Measurements from ENCODE around the gene LIPG. TPM values are rescaled to one million over a fixed set of nuclear protein-coding genes. Genes with fewer than 3 reads are reported as not detected.
"Not testable (repeated sequence)": the region's sequence is repeated elsewhere in the genome, so short reads cannot be mapped to it uniquely, and the experiment has no call there.

Gene LIPG
- total RNA-seq, 1 donor from 2014 or later: 10.2 TPM

DNA sequence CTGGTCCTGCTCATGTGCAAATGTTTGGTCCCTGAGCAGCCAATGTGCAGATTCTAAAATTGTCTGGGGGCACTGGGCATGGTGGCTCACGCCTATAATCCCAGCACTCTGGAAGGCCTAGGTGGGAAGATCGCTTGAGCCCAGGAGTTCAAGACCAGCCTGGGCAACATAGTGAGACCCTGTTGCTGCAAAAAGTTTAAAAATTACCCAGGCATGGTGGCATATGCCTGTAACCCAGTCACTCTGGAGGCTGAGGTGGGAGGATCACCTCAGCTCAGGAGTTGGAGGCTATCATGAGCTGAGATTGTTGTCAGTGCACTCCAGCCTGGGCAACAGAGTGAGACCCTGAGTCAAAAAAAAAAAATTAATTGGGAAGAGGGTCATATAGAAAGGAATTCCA is 5.1 kb downstream of the LIPG start:
- Histone ChIP-seq H3K9me3 (no peaks in the 10 kb centered on the region), H3K4me3 (no peak overlapping the region), H3K4me1 (peaks cover 6% of the 10 kb centered on the region), H3K27ac (no peak overlapping the region), H3K36me3 (no peaks in the 10 kb centered on the region), H3K27me3 (peaks cover 14% of the 10 kb centered on the region)
- ATAC-seq (no peak), DNase-seq (no peak)
- intact Hi-C loops (cut with DNase I): loop anchor here (10.0 kb wide), 1 partner anchor 198 kb away; no protein-coding TSS in a partner anchor
- TF ChIP-seq, protein P1, sequence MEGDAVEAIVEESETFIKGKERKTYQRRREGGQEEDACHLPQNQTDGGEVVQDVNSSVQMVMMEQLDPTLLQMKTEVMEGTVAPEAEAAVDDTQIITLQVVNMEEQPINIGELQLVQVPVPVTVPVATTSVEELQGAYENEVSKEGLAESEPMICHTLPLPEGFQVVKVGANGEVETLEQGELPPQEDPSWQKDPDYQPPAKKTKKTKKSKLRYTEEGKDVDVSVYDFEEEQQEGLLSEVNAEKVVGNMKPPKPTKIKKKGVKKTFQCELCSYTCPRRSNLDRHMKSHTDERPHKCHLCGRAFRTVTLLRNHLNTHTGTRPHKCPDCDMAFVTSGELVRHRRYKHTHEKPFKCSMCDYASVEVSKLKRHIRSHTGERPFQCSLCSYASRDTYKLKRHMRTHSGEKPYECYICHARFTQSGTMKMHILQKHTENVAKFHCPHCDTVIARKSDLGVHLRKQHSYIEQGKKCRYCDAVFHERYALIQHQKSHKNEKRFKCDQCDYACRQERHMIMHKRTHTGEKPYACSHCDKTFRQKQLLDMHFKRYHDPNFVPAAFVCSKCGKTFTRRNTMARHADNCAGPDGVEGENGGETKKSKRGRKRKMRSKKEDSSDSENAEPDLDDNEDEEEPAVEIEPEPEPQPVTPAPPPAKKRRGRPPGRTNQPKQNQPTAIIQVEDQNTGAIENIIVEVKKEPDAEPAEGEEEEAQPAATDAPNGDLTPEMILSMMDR (IDR thresholded peaks at IDR 0.05): no peak

DNA sequence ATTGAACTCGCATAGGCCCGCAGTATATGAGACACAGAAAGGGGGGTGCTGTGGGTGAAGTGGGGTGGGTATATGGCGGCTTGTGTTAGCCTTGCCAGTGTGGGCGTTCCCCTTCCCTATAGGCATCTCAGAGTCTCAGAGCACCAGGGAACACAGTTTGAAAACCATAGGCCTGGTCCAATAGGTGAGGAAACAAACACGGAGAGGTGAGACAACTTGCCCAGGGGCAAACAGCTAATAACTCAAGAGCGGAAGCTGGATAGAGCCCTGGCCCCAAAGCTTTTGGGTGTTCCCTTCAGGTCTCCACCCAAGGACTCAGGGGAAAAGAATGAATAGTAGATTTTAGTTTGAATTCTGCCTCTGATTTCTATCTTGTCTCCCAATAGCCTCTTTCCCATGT is 7.9 kb downstream of the LIPG start:
- no peak overlapping the region for H3K27ac ChIP-seq
- intact Hi-C loops (cut with DNase I): loop anchor here (10.0 kb wide), 1 partner anchor 195 kb away; no protein-coding TSS in a partner anchor
- no peaks in the 10 kb centered on the region for H3K9me3 ChIP-seq
- peaks cover 2% of the 10 kb centered on the region for H3K27me3 ChIP-seq
- no peaks in the 10 kb centered on the region for H3K36me3 ChIP-seq
- no peak overlapping the region for H3K4me3 ChIP-seq
- no peak for ATAC-seq
- TF ChIP-seq, protein P1 (IDR thresholded peaks at IDR 0.05): no peak
- H3K4me1 ChIP-seq: no peaks in the 10 kb centered on the region
- DNase-seq: no peak

DNA sequence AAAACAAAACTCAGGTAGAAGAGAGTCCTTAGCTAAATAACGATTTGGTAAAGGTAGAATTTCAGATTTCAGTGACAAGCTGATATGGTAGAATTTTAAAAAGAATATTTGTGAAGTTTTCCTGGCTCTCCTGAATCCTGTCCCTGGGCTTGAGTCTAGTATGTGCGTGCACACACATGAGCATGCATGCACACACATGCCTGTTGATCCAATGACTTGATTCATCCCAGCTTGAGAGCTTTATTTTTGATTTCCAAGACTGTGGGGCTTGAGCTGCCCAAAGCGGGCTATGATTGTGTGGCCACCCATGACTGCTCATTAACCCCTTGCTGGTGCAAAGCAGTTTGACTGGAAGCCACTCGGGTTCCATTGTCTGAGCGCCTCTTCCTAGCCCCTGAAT is 9.0 kb downstream of the LIPG start:
- Histone ChIP-seq H3K9me3 (no peaks in the 10 kb centered on the region), H3K4me1 (no peaks in the 10 kb centered on the region), H3K36me3 (no peaks in the 10 kb centered on the region), H3K27ac (no peak overlapping the region), H3K27me3 (no peaks in the 10 kb centered on the region), H3K4me3 (no peak overlapping the region)
- ATAC-seq (no peak), DNase-seq (no peak)
- TF ChIP-seq, protein P1 (IDR thresholded peaks at IDR 0.05): no peak
- intact Hi-C loops (cut with DNase I): no loop called here

DNA sequence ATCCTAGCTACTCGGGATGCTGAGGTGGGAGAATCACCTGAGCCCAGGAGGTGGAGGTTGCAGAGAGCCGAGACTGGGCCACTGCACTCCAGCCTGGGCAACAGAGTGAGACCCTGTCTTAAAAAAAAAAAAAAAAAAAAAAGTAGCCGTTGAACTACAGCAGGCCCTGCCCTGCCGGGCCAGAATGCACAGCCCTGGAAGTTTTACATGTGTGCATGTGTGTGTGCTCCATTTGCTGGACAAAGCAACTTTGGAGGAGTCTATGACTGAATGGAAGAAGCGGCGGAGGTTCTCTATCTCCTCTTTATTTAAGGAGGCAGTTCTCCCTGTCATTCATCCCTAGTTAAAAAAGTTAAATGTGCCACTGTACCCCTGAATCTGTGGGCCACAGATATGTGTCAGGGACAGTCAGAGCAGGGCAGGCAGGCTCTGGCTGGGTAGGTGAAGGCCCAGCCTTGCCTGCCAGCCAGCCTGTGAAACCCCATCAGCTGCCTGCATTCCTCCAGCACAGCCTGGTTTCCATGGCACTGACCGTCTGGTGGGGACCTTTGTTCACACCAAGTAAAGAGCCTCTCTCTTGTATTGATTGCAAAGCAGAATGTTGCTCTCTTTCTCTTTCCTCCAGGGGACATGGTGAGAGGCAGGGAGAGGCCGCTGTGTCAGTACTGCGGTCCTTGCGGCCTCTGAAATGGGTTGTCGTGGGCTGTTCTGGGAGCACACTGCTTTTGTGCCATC is 10.9 kb downstream of the LIPG start:
- ATAC-seq (no peak), DNase-seq (no peak)
- no peaks in the 10 kb centered on the region for H3K27me3 ChIP-seq
- no peak overlapping the region for H3K4me3 ChIP-seq
- TF ChIP-seq, protein P1 (IDR thresholded peaks at IDR 0.05): no peak
- H3K4me1 ChIP-seq: no peaks in the 10 kb centered on the region
- H3K27ac ChIP-seq: no peak overlapping the region
- H3K9me3 ChIP-seq: no peaks in the 10 kb centered on the region
- intact Hi-C loops (cut with DNase I): no loop called here
- no peaks in the 10 kb centered on the region for H3K36me3 ChIP-seq

DNA sequence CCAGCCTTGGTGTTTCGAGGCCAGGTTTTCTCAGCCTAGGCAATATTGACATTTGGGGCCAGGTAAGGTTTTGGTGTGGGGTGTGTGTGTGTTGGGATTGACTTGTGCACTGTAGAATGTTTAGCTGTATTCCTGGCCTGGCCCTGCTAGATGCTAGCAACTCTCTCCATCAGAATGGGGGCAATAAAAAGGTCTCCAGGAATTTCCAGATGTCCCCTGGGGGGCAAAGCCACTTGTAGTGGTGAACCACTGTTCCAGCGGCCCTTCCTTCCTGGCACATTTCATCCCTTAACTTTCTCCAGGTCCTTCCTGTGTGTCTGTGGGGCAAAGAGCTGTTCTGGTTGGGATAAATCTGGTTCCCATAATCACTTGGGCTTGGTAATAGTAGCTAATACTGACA is 12.0 kb downstream of the LIPG start:
- TF ChIP-seq, protein P1 (IDR thresholded peaks at IDR 0.05): no peak
- Histone ChIP-seq H3K4me1 (no peaks in the 10 kb centered on the region), H3K27ac (no peak overlapping the region), H3K27me3 (no peaks in the 10 kb centered on the region), H3K4me3 (no peak overlapping the region), H3K36me3 (no peaks in the 10 kb centered on the region), H3K9me3 (no peaks in the 10 kb centered on the region)
- intact Hi-C loops (cut with DNase I): no loop called here
- DNase-seq (no peak), ATAC-seq (no peak)

DNA sequence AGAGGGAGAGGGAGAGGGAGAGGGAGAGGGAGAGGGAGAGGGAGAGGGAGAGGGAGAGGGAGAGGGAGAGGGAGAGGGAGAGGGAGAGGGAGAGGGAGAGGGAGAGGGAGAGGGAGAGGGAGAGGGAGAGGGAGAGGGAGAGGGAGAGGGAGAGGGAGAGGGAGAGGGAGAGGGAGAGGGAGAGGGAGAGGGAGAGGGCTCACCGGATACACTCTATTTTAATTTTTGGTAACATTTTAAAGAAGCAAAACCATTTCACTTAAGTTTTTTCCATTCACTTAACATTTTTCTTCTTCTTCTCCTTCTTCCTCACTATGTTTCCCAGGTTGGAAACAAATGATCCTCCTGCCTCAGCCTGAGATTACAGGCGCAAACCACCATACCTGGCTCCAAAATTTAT is 17.2 kb downstream of the LIPG start:
- H3K4me3 ChIP-seq; H3K9me3 ChIP-seq; H3K4me1 ChIP-seq; ATAC-seq; H3K36me3 ChIP-seq; DNase-seq; H3K27ac ChIP-seq; H3K27me3 ChIP-seq; intact Hi-C loops (cut with DNase I): not testable (repeated sequence)

DNA sequence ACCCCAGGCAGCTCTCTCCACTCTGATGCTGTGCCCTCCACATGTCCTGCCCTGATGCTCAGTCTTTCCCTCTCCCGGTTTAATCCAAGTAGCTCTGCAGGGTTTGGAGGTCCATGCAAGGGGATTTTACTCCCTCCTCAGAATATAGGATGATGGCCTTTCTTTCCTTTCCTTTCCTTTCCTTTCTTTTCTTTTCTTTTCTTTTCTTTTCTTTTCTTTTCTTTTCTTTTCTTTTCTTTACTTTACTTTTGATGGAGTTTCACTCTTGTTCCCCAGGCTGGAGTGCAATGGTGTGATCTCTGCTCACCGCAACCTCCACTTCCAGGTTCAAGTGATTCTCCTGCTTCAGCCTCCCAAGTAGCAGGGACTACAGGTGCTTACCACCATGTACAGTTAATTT is 17.7 kb downstream of the LIPG start:
- H3K27me3 ChIP-seq; intact Hi-C loops (cut with DNase I); H3K36me3 ChIP-seq; DNase-seq; H3K4me1 ChIP-seq; ATAC-seq; H3K27ac ChIP-seq; H3K9me3 ChIP-seq; H3K4me3 ChIP-seq: not testable (repeated sequence)

Data from upper lobe of right lung (tissue), 1 donor.